Right atrium auricular region (tissue), 2 donors: ENCODE results near the gene CAPN7. TPM values are rescaled to one million over a fixed set of nuclear protein-coding genes. Genes with fewer than 3 reads are reported as not detected.

Experiments
- DNase-seq: peaks from one replicate; pipeline ENCODE4 v3.0.0-alpha.2; 2019; ENCODE audit warnings: low spot score
- H3K27ac ChIP-seq, 2 donors: fragments of 200-600 bp; sonication (generic); 1 replicate in 1 of 2; 2 replicates in 1 of 2; pipeline ENCODE4 v1.5.1; 2016 to 2019
- H3K27me3 ChIP-seq, 2 donors: fragments of 200-600 bp; sonication (generic); one replicate each; pipeline versions ENCODE4 v1.5.1 to v1.6.0; 2017 to 2019
- H3K36me3 ChIP-seq: fragments of 200-600 bp; sonication (generic); one replicate; pipeline ENCODE4 v1.5.1; 2016
- H3K4me1 ChIP-seq, 2 donors: fragments of 200-600 bp; sonication (generic); one replicate each; pipeline versions ENCODE4 v1.5.1 to v1.6.0; 2017 to 2019
- H3K4me3 ChIP-seq, 2 donors: fragments of 200-600 bp; sonication (generic); 1 replicate in 1 of 2; 2 replicates in 1 of 2; pipeline ENCODE4 v1.5.1; 2017 to 2019; ENCODE audit warnings: mild to moderate bottlenecking in 1 of 2, moderate library complexity in 1 of 2
- H3K9me3 ChIP-seq, 2 donors: fragments of 200-600 bp; sonication (generic); one replicate each; pipeline ENCODE4 v1.5.1; 2019
- CTCF ChIP-seq, 2 donors: fragments of 200-600 bp; sonication (generic); IDR thresholded peaks; one replicate each; pipeline ENCODE4 v1.5.1; 2019; ENCODE audit warnings: antibody characterized with exemption in 2 of 2
- total RNA-seq, 2 donors: library from RNA; depleted of rRNA; stranded (reverse); fragments of >200 nt; gene quantifications; one replicate each; pipeline ENCODE4 v1.1.0, GENCODE V29; 2016

CAPN7 gene
- total RNA-seq, 2 donors from 2014 or later, result 21.2 to 21.3 TPM

DNA sequence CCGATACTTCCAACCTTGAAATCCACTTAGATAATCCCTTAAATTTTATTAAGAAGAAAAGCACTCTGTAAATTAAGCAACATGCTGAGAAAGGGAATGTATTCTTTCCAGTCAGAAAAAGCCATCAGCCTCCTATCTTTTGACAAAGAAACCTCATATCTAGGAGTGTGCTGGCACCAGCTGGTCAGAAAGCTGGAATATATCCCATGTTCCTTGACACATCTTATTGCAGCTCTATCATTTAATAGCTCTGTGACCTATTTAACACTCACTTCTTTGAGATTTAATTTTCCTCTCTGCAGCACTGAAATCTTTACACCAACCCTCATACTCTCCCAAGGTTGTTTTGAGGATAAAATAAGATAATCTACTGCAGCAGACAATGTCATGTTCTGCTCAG is 30.4 kb upstream of the CAPN7 start:
- Histone ChIP-seq H3K36me3 (no peaks in the 10 kb centered on the region), H3K27me3 (no peaks in the 10 kb centered on the region), H3K4me1 (no peaks in the 10 kb centered on the region), H3K27ac (no peak overlapping the region), H3K9me3 (no peaks in the 10 kb centered on the region), H3K4me3 (no peak overlapping the region)
- DNase-seq, result no peak
- TF ChIP-seq CTCF (IDR thresholded peaks at IDR 0.05), result no peak

DNA sequence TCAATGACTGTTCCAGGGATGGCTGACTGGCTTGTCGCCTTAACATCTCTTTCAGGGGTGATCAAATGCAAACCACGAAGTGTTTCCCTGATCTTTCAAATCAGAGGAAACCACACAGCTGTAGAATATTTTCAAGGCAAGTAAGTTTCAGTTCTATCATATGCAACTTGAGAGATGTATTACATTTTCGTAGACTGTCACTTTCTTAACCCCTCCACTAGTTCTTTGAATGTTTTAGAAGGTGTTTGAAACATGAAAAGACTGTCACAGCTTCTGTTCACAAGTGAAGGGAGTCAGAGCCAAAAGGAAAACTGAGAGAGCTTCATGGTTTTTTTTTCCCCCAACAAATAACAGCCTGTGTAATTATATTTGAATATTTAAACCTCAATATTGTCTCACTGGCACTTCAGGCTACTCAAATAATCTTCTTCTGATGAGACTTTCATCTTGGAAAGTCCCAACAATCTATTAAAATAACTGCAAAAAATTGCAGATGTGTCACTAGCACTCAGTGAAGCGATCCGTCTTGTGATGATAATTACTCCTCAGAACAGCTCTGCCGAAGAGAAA is 25.9 kb upstream of the CAPN7 start:
- Histone ChIP-seq H3K27ac (no peak overlapping the region), H3K4me1 (no peaks in the 10 kb centered on the region), H3K9me3 (no peaks in the 10 kb centered on the region), H3K36me3 (no peaks in the 10 kb centered on the region), H3K4me3 (no peak overlapping the region), H3K27me3 (no peaks in the 10 kb centered on the region)
- no peak for DNase-seq
- TF ChIP-seq CTCF (IDR thresholded peaks at IDR 0.05), result no peak

DNA sequence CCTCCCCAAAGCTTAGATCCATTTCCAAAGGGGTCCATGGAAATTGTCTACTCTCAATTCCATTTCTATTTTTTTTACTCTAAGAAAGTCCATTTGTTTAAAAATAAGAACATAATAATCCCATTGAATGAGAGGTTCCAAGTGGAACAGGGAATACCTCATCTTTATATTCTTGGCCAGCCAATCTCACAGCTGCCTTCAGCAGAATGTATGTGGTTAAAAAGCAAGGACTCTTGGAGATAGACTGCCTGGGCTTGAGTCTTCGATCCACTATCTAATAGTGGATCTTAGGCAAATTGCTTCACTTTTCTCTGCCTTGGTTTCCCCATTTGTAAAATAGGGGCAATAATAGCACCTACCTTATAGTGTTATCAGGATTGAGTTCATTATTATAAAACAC is 24.5 kb upstream of the CAPN7 start:
- TF ChIP-seq CTCF (IDR thresholded peaks at IDR 0.05), result no peak
- Histone ChIP-seq H3K9me3 (no peaks in the 10 kb centered on the region), H3K4me3 (no peak overlapping the region), H3K27me3 (no peaks in the 10 kb centered on the region), H3K4me1 (no peaks in the 10 kb centered on the region), H3K36me3 (no peaks in the 10 kb centered on the region), H3K27ac (peak overlapping the region in 1 of 2 donors; percentile 6)
- DNase-seq, result no peak

- H3K27me3 ChIP-seq, result no peaks in the 10 kb centered on the region
- H3K9me3 ChIP-seq, result no peaks in the 10 kb centered on the region
- peak overlapping the region in 1 of 2 donors; percentile 6 for H3K27ac ChIP-seq
- H3K36me3 ChIP-seq, result no peaks in the 10 kb centered on the region
- TF ChIP-seq CTCF (IDR thresholded peaks at IDR 0.05), result no peak
- H3K4me3 ChIP-seq, result no peak overlapping the region
- no peaks in the 10 kb centered on the region for H3K4me1 ChIP-seq
- no peak for DNase-seq
Measured at GRCh38 chr3:15181963-15182362, 24.1 kb upstream of the CAPN7 start.

GRCh38 chr3:15183011-15183410 is 23.0 kb upstream of the CAPN7 start:
- no peak for DNase-seq

More at GRCh38 chr3:15183011-15183410, 23.0 kb upstream of the CAPN7 start:
- H3K36me3 ChIP-seq, result no peaks in the 10 kb centered on the region
- no peak for TF ChIP-seq CTCF (IDR thresholded peaks at IDR 0.05)
- no peak overlapping the region for H3K27ac ChIP-seq
- no peaks in the 10 kb centered on the region for H3K4me1 ChIP-seq
- no peaks in the 10 kb centered on the region for H3K27me3 ChIP-seq
- no peaks in the 10 kb centered on the region for H3K9me3 ChIP-seq
- no peak overlapping the region for H3K4me3 ChIP-seq
